ENCODE data around the gene MKI67.

Gene MKI67

GRCh38 chr10:128080231-128080630 is 46.0 kb downstream of the MKI67 start:
- TF ChIP-seq POLR2A (IDR thresholded peaks at IDR 0.05; ENCODE audit: extremely low read depth, insufficient read length) (no peak), MYC (IDR thresholded peaks at IDR 0.05; ENCODE audit: low read depth, low read length) (no peak), MAX (IDR thresholded peaks at IDR 0.05; ENCODE audit: low read depth, low read length) (no peak)
- TF ChIP-seq, protein P1, sequence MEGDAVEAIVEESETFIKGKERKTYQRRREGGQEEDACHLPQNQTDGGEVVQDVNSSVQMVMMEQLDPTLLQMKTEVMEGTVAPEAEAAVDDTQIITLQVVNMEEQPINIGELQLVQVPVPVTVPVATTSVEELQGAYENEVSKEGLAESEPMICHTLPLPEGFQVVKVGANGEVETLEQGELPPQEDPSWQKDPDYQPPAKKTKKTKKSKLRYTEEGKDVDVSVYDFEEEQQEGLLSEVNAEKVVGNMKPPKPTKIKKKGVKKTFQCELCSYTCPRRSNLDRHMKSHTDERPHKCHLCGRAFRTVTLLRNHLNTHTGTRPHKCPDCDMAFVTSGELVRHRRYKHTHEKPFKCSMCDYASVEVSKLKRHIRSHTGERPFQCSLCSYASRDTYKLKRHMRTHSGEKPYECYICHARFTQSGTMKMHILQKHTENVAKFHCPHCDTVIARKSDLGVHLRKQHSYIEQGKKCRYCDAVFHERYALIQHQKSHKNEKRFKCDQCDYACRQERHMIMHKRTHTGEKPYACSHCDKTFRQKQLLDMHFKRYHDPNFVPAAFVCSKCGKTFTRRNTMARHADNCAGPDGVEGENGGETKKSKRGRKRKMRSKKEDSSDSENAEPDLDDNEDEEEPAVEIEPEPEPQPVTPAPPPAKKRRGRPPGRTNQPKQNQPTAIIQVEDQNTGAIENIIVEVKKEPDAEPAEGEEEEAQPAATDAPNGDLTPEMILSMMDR (IDR thresholded peaks at IDR 0.05; ENCODE audit: low read depth, low read length) = no peak
- H3K4me3 ChIP-seq (ENCODE audit: low read depth, low read length) = no peak overlapping the region
- DNase-seq (ENCODE audit: low read depth) = no peak

DNA sequence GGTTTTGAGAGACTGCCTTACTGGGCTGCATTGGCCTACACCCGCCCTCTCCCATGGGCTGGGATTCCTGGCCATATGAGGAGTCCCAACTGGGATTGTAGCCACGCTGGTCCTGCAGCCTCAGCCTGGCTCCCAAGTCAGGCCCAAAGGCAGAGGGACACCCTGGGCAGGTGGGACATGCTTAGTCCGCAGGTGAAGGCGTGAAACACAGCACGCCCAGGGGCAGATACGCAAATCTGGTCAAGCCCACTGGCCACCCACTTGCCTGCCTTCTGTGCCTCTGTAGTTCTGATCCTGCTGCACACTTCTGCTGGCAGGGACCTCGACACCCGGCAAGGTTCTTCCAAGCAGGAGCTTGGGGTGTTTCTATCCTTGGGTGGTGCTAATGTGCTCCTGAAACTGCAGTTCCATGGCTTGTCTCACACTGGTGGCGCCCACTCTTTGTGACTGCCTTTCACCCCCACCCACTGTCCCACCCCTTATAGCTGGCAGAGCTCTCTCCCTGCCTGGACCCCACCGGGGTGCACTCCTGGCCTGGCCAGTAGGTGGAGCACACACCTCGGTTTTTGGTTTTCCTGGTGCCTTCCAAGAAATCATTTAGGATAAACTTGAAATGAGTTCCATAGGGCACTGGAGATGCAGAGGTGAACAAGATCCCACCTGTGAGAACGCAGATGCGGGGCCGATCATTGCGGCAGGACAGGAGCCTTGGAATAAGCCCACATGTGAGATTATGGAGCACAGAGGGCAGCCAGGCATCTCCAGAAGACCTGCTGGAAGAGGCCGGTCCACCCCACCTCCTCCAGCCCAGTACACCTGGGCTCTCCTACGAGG is 47.9 kb downstream of the MKI67 start:
- H3K4me3 ChIP-seq (ENCODE audit: low read depth, low read length) = no peak overlapping the region
- TF ChIP-seq MAX (IDR thresholded peaks at IDR 0.05; ENCODE audit: low read depth, low read length) = no peak
- TF ChIP-seq MYC (IDR thresholded peaks at IDR 0.05; ENCODE audit: low read depth, low read length) = no peak
- TF ChIP-seq, protein P1 (IDR thresholded peaks at IDR 0.05; ENCODE audit: low read depth, low read length) = peak; percentile 76
- TF ChIP-seq POLR2A (IDR thresholded peaks at IDR 0.05; ENCODE audit: extremely low read depth, insufficient read length) = no peak
- DNase-seq (ENCODE audit: low read depth) = peak; percentile 44

- no peak for TF ChIP-seq MAX (IDR thresholded peaks at IDR 0.05; ENCODE audit: low read depth, low read length)
- TF ChIP-seq, protein P1 (IDR thresholded peaks at IDR 0.05; ENCODE audit: low read depth, low read length) = no peak
- no peak for TF ChIP-seq POLR2A (IDR thresholded peaks at IDR 0.05; ENCODE audit: extremely low read depth, insufficient read length)
- no peak for TF ChIP-seq MYC (IDR thresholded peaks at IDR 0.05; ENCODE audit: low read depth, low read length)
- no peak overlapping the region for H3K4me3 ChIP-seq (ENCODE audit: low read depth, low read length)
- no peak for DNase-seq (ENCODE audit: low read depth)
Measured at GRCh38 chr10:128077155-128077875, 48.9 kb downstream of the MKI67 start.

DNA sequence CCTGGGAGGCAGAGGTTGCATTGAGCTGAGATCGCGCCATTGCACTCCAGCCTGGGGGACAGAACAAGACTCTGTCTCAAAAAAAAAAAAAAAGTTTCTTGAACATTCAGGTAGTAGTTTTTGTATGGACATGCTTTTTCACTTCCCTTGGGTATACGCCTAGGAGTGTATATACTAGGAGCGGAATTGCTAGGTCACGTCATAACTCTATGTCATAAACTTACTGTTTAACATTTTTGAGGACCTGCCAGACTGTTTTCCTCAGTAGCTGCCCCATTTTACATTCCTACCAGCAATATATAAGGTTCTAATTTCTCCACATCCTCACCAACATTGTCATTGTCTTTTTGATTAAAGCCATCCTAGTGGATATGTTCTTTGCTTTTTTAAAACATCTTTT is 51.6 kb downstream of the MKI67 start:
- TF ChIP-seq MAX (IDR thresholded peaks at IDR 0.05; ENCODE audit: low read depth, low read length) (no peak), MYC (IDR thresholded peaks at IDR 0.05; ENCODE audit: low read depth, low read length) (no peak), POLR2A (IDR thresholded peaks at IDR 0.05; ENCODE audit: extremely low read depth, insufficient read length) (no peak)
- TF ChIP-seq, protein P1 (IDR thresholded peaks at IDR 0.05; ENCODE audit: low read depth, low read length) = no peak
- no peak overlapping the region for H3K4me3 ChIP-seq (ENCODE audit: low read depth, low read length)
- no peak for DNase-seq (ENCODE audit: low read depth)

GRCh38 chr10:128073890-128074289 is 52.3 kb downstream of the MKI67 start:
- H3K4me3 ChIP-seq (ENCODE audit: low read depth, low read length) = no peak overlapping the region
- peak; percentile 44 for DNase-seq (ENCODE audit: low read depth)
- TF ChIP-seq, protein P1 (IDR thresholded peaks at IDR 0.05; ENCODE audit: low read depth, low read length) = no peak
- no peak for TF ChIP-seq POLR2A (IDR thresholded peaks at IDR 0.05; ENCODE audit: extremely low read depth, insufficient read length)
